ENCODE measurements around the gene RAB30. TPM values are rescaled to one million over a fixed set of nuclear protein-coding genes. Genes with fewer than 3 reads are reported as not detected.
"Not testable (repeated sequence)": the region's sequence is repeated elsewhere in the genome, so short reads cannot be mapped to it uniquely, and the experiment has no call there.

RAB30 gene
- total RNA-seq, 1 donor from 2014 or later, result 15.4 TPM

DNA sequence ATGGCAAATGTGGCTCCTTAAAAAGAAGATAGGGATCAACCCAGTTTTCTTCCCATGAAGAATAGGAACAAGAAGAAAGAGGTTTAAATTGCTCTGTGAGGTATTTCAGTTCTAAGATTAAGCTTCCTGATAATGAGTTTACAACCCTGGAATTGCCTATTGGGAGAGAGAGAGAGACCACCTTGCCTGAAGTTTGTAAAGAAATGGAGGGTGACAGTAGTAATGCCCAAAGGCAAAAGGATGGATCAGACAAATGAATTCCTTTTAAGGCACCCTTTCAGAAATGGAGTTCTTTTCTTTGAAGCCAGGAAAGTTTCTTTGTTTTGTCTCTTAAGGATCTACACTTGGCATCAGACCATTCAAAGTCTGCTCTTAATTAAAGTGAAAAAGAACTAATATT lies 95.8 kb downstream of the RAB30 start:
- DNase-seq (ENCODE audit: low read depth, low spot score), result no peak
- no peaks in the 10 kb centered on the region for H3K9me3 Mint-ChIP-seq
- TF ChIP-seq, protein P1, sequence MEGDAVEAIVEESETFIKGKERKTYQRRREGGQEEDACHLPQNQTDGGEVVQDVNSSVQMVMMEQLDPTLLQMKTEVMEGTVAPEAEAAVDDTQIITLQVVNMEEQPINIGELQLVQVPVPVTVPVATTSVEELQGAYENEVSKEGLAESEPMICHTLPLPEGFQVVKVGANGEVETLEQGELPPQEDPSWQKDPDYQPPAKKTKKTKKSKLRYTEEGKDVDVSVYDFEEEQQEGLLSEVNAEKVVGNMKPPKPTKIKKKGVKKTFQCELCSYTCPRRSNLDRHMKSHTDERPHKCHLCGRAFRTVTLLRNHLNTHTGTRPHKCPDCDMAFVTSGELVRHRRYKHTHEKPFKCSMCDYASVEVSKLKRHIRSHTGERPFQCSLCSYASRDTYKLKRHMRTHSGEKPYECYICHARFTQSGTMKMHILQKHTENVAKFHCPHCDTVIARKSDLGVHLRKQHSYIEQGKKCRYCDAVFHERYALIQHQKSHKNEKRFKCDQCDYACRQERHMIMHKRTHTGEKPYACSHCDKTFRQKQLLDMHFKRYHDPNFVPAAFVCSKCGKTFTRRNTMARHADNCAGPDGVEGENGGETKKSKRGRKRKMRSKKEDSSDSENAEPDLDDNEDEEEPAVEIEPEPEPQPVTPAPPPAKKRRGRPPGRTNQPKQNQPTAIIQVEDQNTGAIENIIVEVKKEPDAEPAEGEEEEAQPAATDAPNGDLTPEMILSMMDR (conservative IDR thresholded peaks at IDR 0.05), result no peak
- H3K36me3 Mint-ChIP-seq (ENCODE audit: low read depth), result peaks cover 4% of the 10 kb centered on the region
- no peaks in the 10 kb centered on the region for H3K27me3 Mint-ChIP-seq (ENCODE audit: low read depth)
- H3K4me3 Mint-ChIP-seq, result no peak overlapping the region
- no peak overlapping the region for H3K27ac Mint-ChIP-seq (ENCODE audit: unreplicated experiment)
- peaks cover 12% of the 10 kb centered on the region for H3K4me1 Mint-ChIP-seq

DNA sequence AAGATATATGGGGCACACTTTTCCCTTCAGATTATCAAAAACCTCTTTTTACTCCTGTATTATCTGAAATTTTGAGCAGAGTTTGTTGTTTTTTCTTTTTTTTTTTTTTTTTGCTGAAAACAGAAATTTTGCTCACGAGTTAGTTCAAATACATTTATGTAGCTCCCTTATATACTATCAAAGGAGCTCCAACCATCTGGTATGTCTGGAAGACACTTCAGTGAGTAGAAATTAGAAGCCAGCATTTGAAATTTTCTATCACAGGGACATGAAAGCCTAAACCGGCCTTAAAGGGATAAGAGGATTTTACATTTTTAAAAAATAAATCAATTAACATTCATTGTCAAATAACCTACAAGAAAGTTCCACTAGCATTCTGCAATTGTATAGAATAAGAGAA lies 96.8 kb downstream of the RAB30 start:
- Mint-ChIP-seq H3K27ac (ENCODE audit: unreplicated experiment) (no peak overlapping the region), H3K27me3 (ENCODE audit: low read depth) (no peaks in the 10 kb centered on the region), H3K36me3 (ENCODE audit: low read depth) (peaks cover 4% of the 10 kb centered on the region), H3K4me3 (no peak overlapping the region), H3K9me3 (no peaks in the 10 kb centered on the region), H3K4me1 (peaks cover 12% of the 10 kb centered on the region)
- TF ChIP-seq, protein P1 (conservative IDR thresholded peaks at IDR 0.05), result no peak
- DNase-seq (ENCODE audit: low read depth, low spot score), result no peak

- peaks cover 12% of the 10 kb centered on the region for H3K4me1 Mint-ChIP-seq
- TF ChIP-seq, protein P1 (conservative IDR thresholded peaks at IDR 0.05), result no peak
- no peak overlapping the region for H3K27ac Mint-ChIP-seq (ENCODE audit: unreplicated experiment)
- no peak for DNase-seq (ENCODE audit: low read depth, low spot score)
- peaks cover 4% of the 10 kb centered on the region for H3K36me3 Mint-ChIP-seq (ENCODE audit: low read depth)
- no peaks in the 10 kb centered on the region for H3K27me3 Mint-ChIP-seq (ENCODE audit: low read depth)
- H3K4me3 Mint-ChIP-seq, result no peak overlapping the region
- H3K9me3 Mint-ChIP-seq, result no peaks in the 10 kb centered on the region
Observed at GRCh38 chr11:82974135-82974534, 97.6 kb downstream of the RAB30 start.

DNA sequence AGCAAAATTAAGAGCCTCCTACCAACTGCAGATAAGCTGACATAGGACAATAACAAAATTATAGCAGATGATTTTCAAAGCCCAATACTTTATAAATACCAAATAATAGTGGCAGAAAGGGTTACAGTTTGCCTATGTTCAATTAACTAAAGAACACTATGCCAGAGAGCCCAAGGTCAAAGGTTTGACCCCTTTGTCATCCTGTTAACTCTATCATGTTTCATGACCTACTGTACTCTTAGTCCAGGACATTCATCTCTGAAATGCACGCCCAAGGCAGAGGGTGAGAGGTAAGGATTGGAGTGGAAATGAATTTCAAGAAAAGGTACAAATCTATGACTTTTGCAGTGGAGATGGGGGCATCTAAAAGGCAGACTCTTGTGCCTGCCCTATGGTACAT lies 99.6 kb downstream of the RAB30 start:
- no peak for DNase-seq (ENCODE audit: low read depth, low spot score)
- Mint-ChIP-seq H3K4me3 (no peak overlapping the region), H3K36me3 (ENCODE audit: low read depth) (no peaks in the 10 kb centered on the region), H3K27me3 (ENCODE audit: low read depth) (no peaks in the 10 kb centered on the region), H3K4me1 (peaks cover 12% of the 10 kb centered on the region), H3K9me3 (no peaks in the 10 kb centered on the region), H3K27ac (ENCODE audit: unreplicated experiment) (no peak overlapping the region)
- TF ChIP-seq, protein P1 (conservative IDR thresholded peaks at IDR 0.05), result no peak

- not testable (repeated sequence) for H3K27ac Mint-ChIP-seq (ENCODE audit: unreplicated experiment); H3K36me3 Mint-ChIP-seq (ENCODE audit: low read depth); H3K9me3 Mint-ChIP-seq; DNase-seq (ENCODE audit: low read depth, low spot score); H3K4me3 Mint-ChIP-seq; H3K27me3 Mint-ChIP-seq (ENCODE audit: low read depth)
- peaks cover 12% of the 10 kb centered on the region for H3K4me1 Mint-ChIP-seq
Observed at GRCh38 chr11:82971519-82971946, 100.2 kb downstream of the RAB30 start.

DNA sequence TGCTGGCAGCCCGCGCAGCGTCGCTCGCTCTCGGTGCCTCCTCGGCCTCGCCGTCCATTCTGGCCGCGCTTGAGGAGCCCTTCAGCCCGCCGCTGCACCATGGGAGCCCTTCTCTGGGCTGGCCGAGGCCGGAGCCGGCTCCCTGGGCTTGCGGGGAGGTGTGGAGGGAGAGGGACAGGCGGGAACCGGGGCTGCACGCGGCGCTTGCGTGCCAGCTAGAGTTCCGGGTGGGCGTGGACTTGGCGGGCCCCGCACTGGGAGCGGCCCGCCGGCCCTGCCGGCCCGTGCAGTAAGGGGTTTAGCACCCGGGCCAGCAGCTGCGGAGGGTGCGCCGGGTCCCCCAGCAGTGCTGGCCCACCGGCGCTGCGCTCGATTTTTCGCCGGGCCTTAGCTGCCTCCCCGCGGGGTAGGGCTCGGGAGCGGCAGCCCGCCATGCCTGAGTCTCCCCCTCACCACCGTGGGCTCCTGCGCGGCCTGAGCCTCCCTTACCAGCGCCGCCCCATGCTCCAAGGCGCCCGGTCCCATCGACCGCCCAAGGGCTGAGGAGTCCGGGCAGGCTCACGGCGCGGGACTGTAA lies 101.1 kb downstream of the RAB30 start:
- H3K27me3 Mint-ChIP-seq (ENCODE audit: low read depth); H3K36me3 Mint-ChIP-seq (ENCODE audit: low read depth); H3K4me1 Mint-ChIP-seq; H3K27ac Mint-ChIP-seq (ENCODE audit: unreplicated experiment); H3K4me3 Mint-ChIP-seq; H3K9me3 Mint-ChIP-seq; DNase-seq (ENCODE audit: low read depth, low spot score): not testable (repeated sequence)
